ENCODE data around the gene MOB3A. TPM values are rescaled to one million over a fixed set of nuclear protein-coding genes. Genes with fewer than 3 reads are reported as not detected.

MOB3A gene
- total and polyA plus RNA-seq, 2 of the 13 experiments (the other 11 are each of a cell fraction or from before 2014, with no cell fraction given): 3.5 to 17.8 TPM

DNA sequence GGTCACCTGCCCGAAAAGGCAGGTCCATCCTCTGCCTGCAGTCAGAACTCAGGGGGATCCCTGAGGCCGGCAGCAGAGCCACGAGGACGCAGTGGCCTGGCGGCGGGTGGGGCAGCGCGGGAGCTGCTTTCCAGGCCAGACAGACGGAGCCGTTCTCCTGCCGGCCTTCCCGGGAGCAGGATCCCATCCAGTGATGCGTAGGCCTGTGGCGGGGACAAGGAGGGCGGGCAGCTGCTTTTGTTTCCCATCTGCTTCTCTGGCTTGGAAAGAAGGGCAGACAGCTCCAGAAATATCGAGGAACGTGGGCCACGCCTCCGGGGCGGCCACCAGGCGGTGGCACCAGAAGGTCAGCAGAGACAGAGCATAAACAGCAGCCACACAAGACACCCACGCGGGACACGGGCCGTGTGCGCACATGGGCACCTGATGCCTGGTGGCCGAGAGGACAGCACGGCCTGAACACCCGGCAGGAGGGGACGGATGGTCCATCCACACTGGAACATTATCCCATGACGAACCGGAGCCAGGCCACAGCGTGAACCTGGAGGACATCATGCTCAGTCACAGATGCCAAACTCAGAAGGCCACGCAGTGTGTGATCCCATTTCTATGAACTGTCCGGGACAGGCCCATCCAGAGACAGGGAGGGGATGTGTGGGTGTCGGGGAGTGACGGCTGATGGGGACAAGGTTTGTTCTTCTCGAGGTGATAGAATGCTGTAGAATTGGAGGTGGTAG, 31.2 kb downstream of the MOB3A start (continued):
- TF ChIP-seq, protein P1, sequence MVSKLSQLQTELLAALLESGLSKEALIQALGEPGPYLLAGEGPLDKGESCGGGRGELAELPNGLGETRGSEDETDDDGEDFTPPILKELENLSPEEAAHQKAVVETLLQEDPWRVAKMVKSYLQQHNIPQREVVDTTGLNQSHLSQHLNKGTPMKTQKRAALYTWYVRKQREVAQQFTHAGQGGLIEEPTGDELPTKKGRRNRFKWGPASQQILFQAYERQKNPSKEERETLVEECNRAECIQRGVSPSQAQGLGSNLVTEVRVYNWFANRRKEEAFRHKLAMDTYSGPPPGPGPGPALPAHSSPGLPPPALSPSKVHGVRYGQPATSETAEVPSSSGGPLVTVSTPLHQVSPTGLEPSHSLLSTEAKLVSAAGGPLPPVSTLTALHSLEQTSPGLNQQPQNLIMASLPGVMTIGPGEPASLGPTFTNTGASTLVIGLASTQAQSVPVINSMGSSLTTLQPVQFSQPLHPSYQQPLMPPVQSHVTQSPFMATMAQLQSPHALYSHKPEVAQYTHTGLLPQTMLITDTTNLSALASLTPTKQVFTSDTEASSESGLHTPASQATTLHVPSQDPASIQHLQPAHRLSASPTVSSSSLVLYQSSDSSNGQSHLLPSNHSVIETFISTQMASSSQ (IDR thresholded peaks at IDR 0.05; ENCODE audit: low read depth): no peak
- TF ChIP-seq, protein P1 (CRISPR knock-in tag; IDR thresholded peaks at IDR 0.05; ENCODE audit: borderline replicate concordance): peak; percentile 62; the same call in 1 of the 2 replicates
- TF ChIP-seq ZC3H4 (CRISPR knock-in tag; IDR thresholded peaks at IDR 0.05; ENCODE audit: borderline replicate concordance) (no peak), ZNF235 (CRISPR knock-in tag; IDR thresholded peaks at IDR 0.05; ENCODE audit: borderline replicate concordance) (no peak), BHLHE40 (IDR thresholded peaks at IDR 0.05; ENCODE audit: low read length) (no peak), ZFP36L2 (CRISPR knock-in tag; IDR thresholded peaks at IDR 0.05) (no peak), PITX1 (CRISPR knock-in tag; IDR thresholded peaks at IDR 0.05) (peak; percentile 32; the same call in 1 of the 2 replicates), GATAD2A (CRISPR knock-in tag; IDR thresholded peaks at IDR 0.05) (peak; percentile 55), ZFP91 (CRISPR knock-in tag; IDR thresholded peaks at IDR 0.05; ENCODE audit: borderline replicate concordance) (peak; percentile 85), ZKSCAN5 (CRISPR knock-in tag; IDR thresholded peaks at IDR 0.05) (no peak; the same call in 1 of the 2 replicates), MIER3 (CRISPR knock-in tag; IDR thresholded peaks at IDR 0.05; ENCODE audit: borderline replicate concordance) (no peak), NONO (IDR thresholded peaks at IDR 0.05) (no peak), NONO (CRISPR knock-in tag; conservative IDR thresholded peaks at IDR 0.05) (no peak), REXO4 (CRISPR knock-in tag; IDR thresholded peaks at IDR 0.05; ENCODE audit: borderline replicate concordance) (no peak), ZZZ3 (CRISPR knock-in tag; IDR thresholded peaks at IDR 0.05; ENCODE audit: borderline replicate concordance) (no peak), ATF1 (CRISPR knock-in tag; IDR thresholded peaks at IDR 0.05) (no peak), CENPT (CRISPR knock-in tag; IDR thresholded peaks at IDR 0.05; ENCODE audit: low read depth) (no peak), CEBPB (IDR thresholded peaks at IDR 0.05; ENCODE audit: borderline replicate concordance, low read depth, low read length) (no peak), TFE3 (CRISPR knock-in tag; IDR thresholded peaks at IDR 0.05) (no peak), NFIB (CRISPR knock-in tag; IDR thresholded peaks at IDR 0.05; ENCODE audit: borderline replicate concordance) (no peak)
- TF ChIP-seq, protein P2, sequence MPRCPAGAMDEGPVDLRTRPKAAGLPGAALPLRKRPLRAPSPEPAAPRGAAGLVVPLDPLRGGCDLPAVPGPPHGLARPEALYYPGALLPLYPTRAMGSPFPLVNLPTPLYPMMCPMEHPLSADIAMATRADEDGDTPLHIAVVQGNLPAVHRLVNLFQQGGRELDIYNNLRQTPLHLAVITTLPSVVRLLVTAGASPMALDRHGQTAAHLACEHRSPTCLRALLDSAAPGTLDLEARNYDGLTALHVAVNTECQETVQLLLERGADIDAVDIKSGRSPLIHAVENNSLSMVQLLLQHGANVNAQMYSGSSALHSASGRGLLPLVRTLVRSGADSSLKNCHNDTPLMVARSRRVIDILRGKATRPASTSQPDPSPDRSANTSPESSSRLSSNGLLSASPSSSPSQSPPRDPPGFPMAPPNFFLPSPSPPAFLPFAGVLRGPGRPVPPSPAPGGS (CRISPR knock-in tag; IDR thresholded peaks at IDR 0.05): 0 out of 2 replicates have a peak, but pooled peaks have one; percentile 19

All from HepG2 (cell line).